Omental fat pad (tissue), 4 donors: Measurements from ENCODE around the gene RB1. TPM values are rescaled to one million over a fixed set of nuclear protein-coding genes. Genes with fewer than 3 reads are reported as not detected.
"Not testable (repeated sequence)": the region's sequence is repeated elsewhere in the genome, so short reads cannot be mapped to it uniquely, and the experiment has no call there.

ENCODE experiments used
- ATAC-seq: fragments of 150-250 bp; one replicate; pipeline ENCODE4 v1.9.1; 2016; ENCODE audit warnings: mild to moderate bottlenecking, moderate library complexity; ENCODE audit not compliant: low FRiP score
- DNase-seq: peaks from one replicate; pipeline ENCODE4 v3.0.0-alpha.2; 2019; ENCODE audit warnings: low spot score
- total RNA-seq, 4 donors: library from RNA; depleted of rRNA; stranded (reverse); fragments of >200 nt; gene quantifications; one replicate each; pipeline ENCODE4 v1.1.0, GENCODE V29; 2016
- TF ChIP-seq, protein P1 (sequence below), 3 donors: fragments of 450-650 bp; IDR thresholded peaks; one replicate each; pipeline ENCODE4 v1.5.1; 2016 to 2017; ENCODE audit warnings: antibody characterized with exemption in 3 of 3, mild to moderate bottlenecking in 3 of 3, moderate library complexity in 2 of 3

The RB1 gene
- total RNA-seq, 4 donors from 2014 or later = 26.5 to 42.6 (median 37.5) TPM

DNA sequence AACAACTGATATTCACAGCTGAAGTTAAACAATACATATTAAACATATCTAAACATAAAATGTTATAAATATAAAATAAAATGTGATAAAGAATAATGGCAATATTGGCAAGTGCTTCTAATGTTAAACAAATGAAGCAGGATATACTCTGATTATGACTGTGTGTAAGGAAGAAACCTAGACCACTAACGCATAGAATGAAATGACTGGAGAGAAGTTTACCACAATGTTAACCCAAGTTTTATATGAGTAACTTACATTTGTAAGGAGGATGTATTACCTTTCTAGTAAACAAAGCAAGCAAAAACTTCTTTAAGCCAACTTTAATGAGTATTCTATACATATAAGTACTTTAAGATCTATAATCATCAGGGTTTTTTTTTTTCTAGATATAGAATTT is 43.0 kb downstream of the RB1 start:
- ATAC-seq = no peak
- DNase-seq = no peak
- TF ChIP-seq, protein P1, sequence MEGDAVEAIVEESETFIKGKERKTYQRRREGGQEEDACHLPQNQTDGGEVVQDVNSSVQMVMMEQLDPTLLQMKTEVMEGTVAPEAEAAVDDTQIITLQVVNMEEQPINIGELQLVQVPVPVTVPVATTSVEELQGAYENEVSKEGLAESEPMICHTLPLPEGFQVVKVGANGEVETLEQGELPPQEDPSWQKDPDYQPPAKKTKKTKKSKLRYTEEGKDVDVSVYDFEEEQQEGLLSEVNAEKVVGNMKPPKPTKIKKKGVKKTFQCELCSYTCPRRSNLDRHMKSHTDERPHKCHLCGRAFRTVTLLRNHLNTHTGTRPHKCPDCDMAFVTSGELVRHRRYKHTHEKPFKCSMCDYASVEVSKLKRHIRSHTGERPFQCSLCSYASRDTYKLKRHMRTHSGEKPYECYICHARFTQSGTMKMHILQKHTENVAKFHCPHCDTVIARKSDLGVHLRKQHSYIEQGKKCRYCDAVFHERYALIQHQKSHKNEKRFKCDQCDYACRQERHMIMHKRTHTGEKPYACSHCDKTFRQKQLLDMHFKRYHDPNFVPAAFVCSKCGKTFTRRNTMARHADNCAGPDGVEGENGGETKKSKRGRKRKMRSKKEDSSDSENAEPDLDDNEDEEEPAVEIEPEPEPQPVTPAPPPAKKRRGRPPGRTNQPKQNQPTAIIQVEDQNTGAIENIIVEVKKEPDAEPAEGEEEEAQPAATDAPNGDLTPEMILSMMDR (IDR thresholded peaks at IDR 0.05) = no peak

DNA sequence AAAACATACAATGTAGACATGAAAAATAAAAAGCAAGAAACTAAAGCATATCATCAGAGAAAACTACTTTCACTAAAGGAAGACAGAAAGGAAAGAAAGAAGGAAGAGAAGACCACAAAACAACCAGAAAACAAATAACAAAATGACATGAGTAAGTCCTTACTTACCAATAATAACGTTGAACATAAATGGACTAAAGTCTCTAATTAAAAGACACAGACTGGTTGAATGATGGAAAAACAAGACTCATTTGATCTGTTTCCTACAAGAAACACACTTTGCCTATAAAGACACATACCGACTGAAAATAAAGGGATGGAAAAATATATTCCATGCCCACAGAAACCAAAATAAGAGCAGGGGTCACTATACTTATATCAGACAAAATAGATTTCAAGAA is 46.0 kb downstream of the RB1 start:
- no peak for ATAC-seq
- no peak for DNase-seq
- TF ChIP-seq, protein P1 (IDR thresholded peaks at IDR 0.05) = no peak

DNA sequence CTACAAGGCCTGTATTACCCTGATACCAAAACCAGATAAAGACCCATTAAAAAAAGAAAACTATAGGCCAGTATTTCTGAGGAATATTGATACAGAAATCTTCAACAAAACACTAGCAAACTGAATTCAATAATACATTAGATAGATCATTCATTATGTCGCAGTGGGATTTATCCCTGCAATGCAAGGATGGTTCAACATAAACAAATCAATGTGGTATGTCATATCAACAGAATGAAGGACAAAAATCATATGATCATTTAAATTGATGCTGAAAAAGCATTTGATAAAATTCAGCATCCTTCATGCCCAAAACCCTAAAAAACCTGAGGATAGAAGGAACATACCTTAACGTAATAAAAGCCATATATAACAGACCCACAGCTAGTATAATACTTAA is 50.0 kb downstream of the RB1 start:
- ATAC-seq = no peak
- TF ChIP-seq, protein P1 (IDR thresholded peaks at IDR 0.05) = no peak
- DNase-seq = no peak

DNA sequence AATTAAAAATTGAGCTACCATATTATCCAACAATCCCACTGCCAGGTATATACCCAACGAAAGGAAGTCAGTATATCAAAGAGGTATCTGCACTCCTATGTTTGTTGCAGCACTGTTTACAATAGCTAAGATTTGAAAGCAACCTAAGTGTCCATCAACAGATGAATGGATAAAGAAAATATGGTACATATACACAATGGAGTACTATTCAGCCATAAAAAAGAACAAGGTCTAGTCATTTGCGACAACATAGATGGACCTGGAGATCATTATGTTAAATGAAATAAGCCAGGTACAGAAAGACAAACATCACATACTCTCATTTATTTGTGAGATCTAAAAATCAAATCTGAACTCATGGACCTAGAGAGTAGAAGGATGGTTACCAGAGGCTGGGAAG is 52.0 kb downstream of the RB1 start:
- ATAC-seq, DNase-seq: not testable (repeated sequence)

DNA sequence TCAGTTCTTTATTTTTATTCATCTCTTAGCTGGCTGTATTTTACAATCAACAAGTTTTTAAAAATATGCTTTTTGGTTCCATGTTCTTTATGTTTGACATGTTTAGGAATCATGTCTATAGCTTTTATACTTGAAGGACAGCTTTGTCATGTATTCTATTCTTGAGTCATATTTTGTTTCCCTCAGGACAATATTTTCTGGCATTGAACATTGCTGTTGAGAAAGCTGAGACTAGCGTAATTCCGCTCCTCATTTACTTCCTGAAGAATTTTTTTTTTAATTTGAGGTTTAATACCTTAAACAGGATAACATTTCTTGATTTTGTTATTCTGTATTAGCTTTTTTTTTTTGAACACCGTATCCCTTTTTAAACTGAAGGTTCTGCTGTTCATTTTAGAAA is 53.2 kb downstream of the RB1 start:
- DNase-seq = no peak
- no peak for ATAC-seq
- TF ChIP-seq, protein P1 (IDR thresholded peaks at IDR 0.05) = no peak

DNA sequence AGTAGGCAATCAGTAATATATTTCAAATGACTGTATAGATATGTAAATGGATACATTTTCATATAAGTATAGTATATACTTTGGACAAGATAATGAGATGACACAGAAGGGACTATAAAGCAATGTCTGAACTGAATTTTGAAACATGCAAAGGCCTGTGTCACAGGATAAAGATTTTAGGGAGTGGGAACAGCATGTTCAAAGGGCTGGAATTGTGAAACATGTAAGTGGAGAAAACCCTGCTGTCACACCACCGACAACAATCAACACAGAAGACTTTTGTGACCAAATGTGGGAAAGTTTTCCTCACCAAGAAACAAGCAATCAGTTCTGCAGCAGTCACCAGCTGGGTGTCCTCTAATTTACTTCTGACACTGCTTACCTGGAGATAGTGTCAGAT is 66.4 kb downstream of the RB1 start:
- ATAC-seq (no peak), DNase-seq (no peak)
- TF ChIP-seq, protein P1 (IDR thresholded peaks at IDR 0.05) = no peak

DNA sequence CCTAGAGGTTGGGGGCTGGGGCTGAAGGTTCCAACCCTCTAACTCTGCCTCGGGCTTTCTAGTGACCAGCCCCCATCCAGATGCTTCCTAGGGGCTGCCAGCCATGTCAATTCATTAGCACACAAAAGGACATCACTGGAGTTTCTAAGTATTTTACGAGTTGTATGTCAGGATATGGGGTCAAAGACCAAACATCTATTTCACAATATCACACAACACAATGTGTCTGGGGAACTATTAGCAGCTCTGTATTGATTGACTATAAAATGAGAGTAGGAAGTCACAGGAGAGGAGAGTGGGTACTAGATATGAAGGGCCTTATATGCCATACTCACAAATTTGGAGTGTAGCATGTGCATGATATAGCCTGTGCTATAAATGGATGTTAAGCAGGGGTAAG is 67.3 kb downstream of the RB1 start:
- DNase-seq (no peak), ATAC-seq (no peak)
- TF ChIP-seq, protein P1 (IDR thresholded peaks at IDR 0.05) = no peak

DNA sequence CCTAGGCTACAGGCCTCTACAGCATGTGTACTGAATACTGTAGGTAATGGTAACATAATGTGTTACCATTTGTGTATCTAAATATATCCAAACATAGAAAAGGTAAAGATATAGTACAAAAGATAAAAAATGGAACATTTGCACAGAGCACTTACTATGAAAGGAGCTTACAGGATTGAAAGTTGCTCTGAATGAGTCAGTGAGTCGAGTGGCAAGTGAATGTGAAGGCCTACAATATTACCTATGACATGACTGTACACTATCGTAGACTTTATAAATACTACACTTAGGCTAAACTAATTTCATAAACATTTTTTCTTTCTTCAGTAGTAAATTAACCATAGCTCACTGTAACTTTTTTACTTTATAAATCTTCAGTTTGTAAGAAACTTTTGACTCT is 74.3 kb downstream of the RB1 start:
- TF ChIP-seq, protein P1 (IDR thresholded peaks at IDR 0.05) = no peak
- no peak for ATAC-seq
- DNase-seq = no peak
